SH-SY5Y (cell line): ENCODE data around the gene TTR.

Experiments used
- GATA2 ChIP-seq: IDR thresholded peaks from 2 replicates; pipeline ENCODE4 v1.6.1; 2011; ENCODE audit warnings: mild to moderate bottlenecking, low read depth, low read length
- GATA3 ChIP-seq: IDR thresholded peaks from 2 replicates; pipeline ENCODE4 v1.6.1; 2011; ENCODE audit warnings: low read depth, mild to moderate bottlenecking, low read length, moderate library complexity

- TF ChIP-seq GATA2, result no peak
- no peak for TF ChIP-seq GATA3
Observed at GRCh38 chr18:31646332-31647126, 54.9 kb downstream of the TTR start.
